NCI-H128 (cell line): Measurements from ENCODE around the gene MRPL44.

Source experiments
- DNase-seq: peaks from one replicate; lab custom pipeline; 2025; ENCODE audit not compliant: unreplicated experiment; lab: John Stamatoyannopoulos, UW

Gene MRPL44

GRCh38 chr2:223969856-223970255 is 12.6 kb downstream of the MRPL44 start:
- no peak for DNase-seq

GRCh38 chr2:223970343-223971128 is 13.3 kb downstream of the MRPL44 start:
- DNase-seq, result no peak

- no peak for DNase-seq
Observed at GRCh38 chr2:223971731-223972130, 14.5 kb downstream of the MRPL44 start.

- no peak for DNase-seq
Observed at GRCh38 chr2:223972656-223973102, 15.4 kb downstream of the MRPL44 start.

GRCh38 chr2:223973606-223974005 is 16.3 kb downstream of the MRPL44 start:
- no peak for DNase-seq

GRCh38 chr2:223976635-223977226 is 19.5 kb downstream of the MRPL44 start:
- no peak for DNase-seq

GRCh38 chr2:223978451-223978850 is 21.2 kb downstream of the MRPL44 start:
- no peak for DNase-seq

GRCh38 chr2:223979730-223980396 is 22.6 kb downstream of the MRPL44 start:
- DNase-seq, result no peak

GRCh38 chr2:223980397-223980735 is 23.1 kb downstream of the MRPL44 start:
- DNase-seq, result no peak

- no peak for DNase-seq
Observed at GRCh38 chr2:223980803-223981202, 23.5 kb downstream of the MRPL44 start.

GRCh38 chr2:223981241-223981640 is 24.0 kb downstream of the MRPL44 start:
- DNase-seq, result no peak

GRCh38 chr2:223989206-223989855 is 32.1 kb downstream of the MRPL44 start:
- DNase-seq, result no peak

- no peak for DNase-seq
Observed at GRCh38 chr2:223989856-223990232, 32.6 kb downstream of the MRPL44 start.

- DNase-seq, result no peak
Observed at GRCh38 chr2:223991611-223992010, 34.3 kb downstream of the MRPL44 start.

GRCh38 chr2:223993634-223994232 is 36.5 kb downstream of the MRPL44 start:
- peak; percentile 21 for DNase-seq

- no peak for DNase-seq
Observed at GRCh38 chr2:223994562-223995162, 37.4 kb downstream of the MRPL44 start.

- no peak for DNase-seq
Observed at GRCh38 chr2:223995569-223995968, 38.3 kb downstream of the MRPL44 start.

- no peak for DNase-seq
Observed at GRCh38 chr2:223996391-223996790, 39.1 kb downstream of the MRPL44 start.

- DNase-seq, result no peak
Observed at GRCh38 chr2:223997938-223998337, 40.7 kb downstream of the MRPL44 start.

- no peak for DNase-seq
Observed at GRCh38 chr2:223998948-223999347, 41.7 kb downstream of the MRPL44 start.

- no peak for DNase-seq
Observed at GRCh38 chr2:223999862-224000261, 42.6 kb downstream of the MRPL44 start.
